ENCODE measurements around the gene TRAPPC4.
"Not testable (repeated sequence)": the region's sequence is repeated elsewhere in the genome, so short reads cannot be mapped to it uniquely, and the experiment has no call there.

TRAPPC4 gene, protein sequence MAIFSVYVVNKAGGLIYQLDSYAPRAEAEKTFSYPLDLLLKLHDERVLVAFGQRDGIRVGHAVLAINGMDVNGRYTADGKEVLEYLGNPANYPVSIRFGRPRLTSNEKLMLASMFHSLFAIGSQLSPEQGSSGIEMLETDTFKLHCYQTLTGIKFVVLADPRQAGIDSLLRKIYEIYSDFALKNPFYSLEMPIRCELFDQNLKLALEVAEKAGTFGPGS

GRCh38 chr11:119018074-119018938 lies at the start of gene TRAPPC4, which contains the start of gene RPS25:
Gene TRAPPC4, plus strand, starts transcription at chr11:119018766. Its CDS starts 30 bp downstream, at chr11:119018796.
Gene RPS25, minus strand, starts transcription at chr11:119018343. Its CDS starts 59 bp downstream, at chr11:119018284.
- peak; percentile 89 to 98 for DNase-seq

DNA sequence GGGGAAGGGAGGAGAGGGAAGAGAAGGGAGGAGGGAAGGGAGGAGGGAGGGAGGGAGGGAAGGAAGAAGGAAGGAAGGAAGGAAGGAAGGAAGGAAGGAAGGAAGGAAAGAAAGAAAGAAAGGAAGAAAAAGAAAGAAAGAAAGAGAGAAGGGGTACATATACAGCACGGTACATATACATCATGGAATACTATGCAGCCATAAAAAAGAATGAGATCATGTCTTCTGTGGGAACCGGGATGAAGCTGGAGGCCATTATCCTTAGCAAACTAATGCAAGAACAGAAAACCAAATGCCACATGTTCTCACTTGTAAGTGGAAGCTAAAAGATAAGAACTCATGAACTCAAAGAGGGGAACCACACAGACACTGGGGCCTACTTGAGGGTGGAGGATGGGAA lies 49.1 kb upstream of the TRAPPC4 start:
- not testable (repeated sequence) for DNase-seq

DNA sequence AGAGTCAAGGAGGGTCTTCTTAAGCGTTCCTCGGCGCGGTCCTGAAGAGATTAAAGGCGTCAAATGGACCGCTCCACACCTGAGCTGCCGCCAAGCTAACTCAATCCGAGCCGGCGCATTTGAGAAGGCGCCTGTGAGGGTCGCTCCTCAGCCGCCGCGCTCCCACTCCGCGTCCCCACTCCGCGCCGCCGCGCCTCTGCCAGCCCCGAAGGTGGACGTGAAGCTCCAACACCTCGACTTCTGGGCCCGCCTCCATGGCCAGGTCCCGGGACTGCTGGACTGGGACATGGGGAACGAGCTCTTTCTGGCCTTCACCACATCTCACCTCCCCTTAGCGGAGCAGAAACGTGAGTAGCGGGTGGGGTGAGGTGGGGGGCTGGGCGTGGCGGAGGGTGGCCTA lies 46.9 kb upstream of the TRAPPC4 start, which contains the start of gene FOXR1:
Gene FOXR1 (plus strand): TSS at position 116 of the 400 bp plus-strand sequence. CDS start 171 bp downstream, at position 287.
- DNase-seq = no peak

DNA sequence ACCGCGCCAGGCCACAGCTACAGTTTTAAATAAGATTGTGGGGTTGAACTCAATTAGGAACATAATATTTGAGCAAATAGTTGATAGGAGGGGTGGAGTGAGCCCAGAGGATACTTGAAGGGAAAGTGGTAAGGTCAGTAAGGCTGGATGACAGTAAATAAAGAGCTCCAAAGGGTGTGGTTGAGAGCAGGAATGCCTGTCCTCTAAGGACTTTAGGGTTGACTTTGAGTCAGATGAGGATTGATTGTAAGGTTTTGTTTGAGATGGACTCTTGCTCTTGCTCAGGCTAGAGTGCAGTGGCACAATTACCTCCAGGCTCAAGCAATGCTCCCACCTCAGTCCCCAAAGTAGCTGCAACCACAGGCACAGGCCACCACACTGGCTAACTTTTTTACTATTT lies 44.6 kb upstream of the TRAPPC4 start:
- DNase-seq = no peak

DNA sequence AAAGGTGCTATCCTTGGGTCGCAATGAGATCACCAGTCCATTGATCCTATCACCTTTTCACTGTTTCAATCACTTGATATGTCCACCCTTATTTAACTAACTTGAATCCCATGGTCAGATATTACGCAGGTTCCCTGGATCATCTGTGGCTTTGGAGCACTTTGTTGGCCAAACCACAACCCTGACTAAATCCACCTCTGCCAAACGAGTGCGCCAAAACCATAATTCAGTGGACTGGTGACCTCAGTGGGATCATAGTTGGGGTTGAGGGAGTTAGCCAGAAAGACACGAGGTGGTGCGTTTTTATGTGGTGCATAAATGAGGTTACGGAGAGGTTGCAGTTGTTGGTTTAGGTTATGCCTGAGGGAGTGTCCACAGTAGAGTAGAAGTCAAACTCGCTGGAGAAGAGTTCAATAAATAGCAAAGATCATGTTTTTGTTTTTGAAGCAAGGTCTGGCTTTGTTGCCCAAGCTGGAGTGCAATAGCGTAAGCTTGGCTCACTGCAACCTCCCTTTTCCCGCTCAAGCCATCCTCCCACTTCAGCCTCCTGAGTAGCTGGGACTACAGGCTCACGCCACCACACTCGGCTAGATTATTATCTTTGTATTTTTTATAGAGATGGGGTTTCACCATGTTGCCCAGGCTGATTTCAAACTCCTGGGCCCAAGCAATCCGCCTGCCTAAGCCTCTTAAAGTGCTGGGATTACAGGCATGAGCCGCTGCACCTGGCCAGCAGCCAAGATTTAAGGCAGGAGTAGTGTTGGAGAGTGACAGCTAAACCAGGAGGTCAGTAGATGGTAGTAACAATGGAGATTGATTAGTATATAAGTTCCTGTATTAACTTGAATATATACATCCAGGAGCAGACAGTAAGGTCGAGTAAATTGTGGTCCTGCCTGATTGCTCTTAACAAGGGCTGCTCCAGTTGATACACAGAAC lies 42.5 kb upstream of the TRAPPC4 start:
- no peak for DNase-seq

- DNase-seq = no peak
Measured at GRCh38 chr11:118979434-118979833, 39.1 kb upstream of the TRAPPC4 start.

DNA sequence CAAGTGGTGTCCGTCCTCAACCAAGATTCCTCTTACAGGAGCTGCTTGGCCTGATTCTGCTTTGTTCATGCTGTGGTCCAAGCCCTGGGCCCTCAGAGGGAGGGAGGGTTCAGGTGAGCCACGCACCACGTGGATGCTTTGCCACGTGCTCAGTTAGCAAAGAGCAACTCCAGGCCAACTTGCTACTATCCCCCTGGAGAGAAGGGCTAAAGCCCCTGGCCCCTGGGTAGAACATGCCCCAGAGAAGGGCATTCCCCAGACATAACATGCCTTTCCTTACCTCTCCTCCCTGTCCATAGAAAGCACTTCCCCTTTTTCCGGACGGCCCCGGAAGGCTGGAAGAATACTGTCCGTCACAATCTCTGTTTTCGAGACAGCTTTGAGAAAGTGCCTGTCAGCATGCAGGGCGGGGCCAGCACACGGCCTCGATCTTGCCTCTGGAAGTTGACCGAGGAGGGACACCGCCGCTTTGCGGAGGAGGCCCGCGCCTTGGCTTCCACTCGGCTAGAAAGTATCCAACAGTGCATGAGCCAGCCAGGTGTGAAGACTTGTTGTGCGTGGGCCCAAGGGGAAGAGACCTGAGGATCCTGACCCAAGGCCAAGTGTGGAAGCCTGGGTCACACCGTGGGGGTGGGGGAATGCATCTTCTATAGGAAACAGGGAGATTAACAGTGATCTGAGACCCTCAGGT lies 38.2 kb upstream of the TRAPPC4 start:
- no peak for DNase-seq

DNA sequence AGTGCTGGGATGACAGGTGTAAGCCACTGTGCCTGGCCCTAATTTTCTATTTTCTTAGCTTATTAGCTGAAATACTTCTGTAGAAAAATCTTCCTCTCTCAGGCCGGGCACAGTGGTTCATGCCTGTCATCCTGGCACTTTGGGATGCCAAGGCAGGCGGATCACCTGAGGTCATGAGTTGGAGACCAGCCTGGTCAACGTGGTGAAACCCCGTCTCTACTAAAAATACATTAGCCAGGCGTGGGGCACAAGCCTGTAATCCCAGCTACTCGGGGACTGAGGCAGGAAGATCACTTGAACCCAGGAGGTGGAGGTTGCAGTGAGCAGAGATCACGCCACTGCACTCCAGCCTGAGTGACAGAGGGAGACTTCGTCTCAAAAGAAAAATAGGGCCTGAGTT lies 34.2 kb upstream of the TRAPPC4 start:
- DNase-seq = not testable (repeated sequence)

DNA sequence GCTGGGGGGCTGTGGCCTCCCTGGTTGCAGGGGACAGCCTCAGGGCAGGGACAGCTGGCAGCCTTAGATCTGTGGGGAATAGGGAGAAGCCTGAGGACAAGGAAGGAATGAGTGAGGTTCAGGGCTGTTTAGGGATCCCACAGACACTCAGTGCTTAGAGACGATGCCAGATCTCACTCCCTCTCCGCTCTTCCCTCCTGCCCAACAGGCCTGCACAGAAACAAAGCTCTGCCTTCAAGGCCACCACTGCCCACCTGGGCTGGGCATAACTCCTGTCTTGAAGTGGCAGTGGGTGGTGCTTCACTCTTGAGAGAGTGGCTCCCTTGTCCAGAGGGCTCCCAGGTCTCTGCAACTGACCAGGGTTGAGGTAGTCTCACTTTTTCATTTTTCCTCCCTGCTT lies 33.7 kb upstream of the TRAPPC4 start:
- DNase-seq = no peak

- DNase-seq = no peak
Measured at GRCh38 chr11:118988280-118988679, 30.3 kb upstream of the TRAPPC4 start.

DNA sequence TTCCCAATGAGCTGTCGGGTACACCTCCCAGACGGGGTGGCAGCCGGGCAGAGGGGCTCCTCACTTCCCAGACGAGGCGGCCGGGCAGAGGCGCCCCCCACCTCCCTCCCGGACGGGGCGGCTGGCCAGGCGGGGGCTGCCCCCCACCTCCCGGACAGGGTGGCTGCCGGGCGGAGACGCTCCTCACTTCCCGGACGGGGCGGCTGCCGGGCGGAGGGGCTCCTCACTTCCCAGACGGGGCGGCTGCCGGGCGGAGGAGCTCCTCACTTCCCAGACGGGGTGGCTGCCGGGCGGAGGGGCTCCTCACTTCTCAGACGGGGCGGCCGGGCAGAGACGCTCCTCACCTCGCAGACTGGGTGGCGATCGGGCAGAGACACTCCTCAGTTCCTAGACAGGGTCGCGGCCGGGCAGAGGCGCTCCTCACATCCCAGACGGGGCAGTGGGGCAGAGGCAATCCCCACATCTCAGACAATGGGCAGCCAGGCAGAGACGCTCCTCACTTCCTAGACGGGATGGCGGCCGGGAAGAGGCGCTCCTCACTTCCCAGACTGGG lies 27.0 kb upstream of the TRAPPC4 start:
- DNase-seq = not testable (repeated sequence)

- no peak for DNase-seq
Measured at GRCh38 chr11:118996926-118997626, 21.5 kb upstream of the TRAPPC4 start.

DNA sequence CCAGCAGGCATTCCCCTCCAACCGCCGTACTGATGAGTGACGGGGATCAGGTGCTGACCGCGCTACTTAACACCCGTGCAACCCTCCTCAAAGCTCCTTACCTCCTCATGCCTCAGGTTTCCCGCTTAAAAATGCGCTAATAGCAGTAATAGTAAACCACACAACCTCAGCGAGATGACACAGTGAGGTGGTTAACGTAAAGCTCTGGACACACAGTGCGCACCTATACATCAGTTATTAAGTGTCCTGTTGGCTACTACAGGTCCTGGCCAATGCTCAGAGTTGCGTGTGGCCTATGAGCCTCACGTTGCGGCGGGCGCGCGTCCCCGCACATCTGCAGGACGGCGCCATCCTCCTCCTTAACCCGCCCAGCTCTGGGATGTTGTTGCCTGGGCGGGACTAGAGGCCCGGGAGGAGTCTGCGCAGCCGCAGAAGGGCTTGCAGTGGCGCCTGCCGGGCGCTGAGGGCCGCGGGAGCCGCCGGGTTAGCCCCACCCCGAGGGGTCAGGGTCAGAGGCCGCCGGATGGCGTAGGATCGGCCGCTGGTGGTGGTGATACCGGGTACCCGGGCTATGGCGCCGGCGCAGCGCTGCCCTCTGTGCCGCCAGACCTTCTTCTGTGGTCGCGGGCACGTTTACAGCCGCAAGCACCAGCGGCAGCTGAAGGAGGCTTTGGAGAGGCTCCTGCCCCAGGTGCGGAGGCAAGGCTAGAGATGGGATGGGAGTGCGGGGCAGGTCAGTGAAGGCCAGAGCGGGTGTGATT lies 20.8 kb upstream of the TRAPPC4 start, which contains the start of gene CENATAC:
Gene CENATAC (plus strand): TSS at position 512 of the 761 bp plus-strand sequence. CDS start 60 bp downstream, at position 572.
- DNase-seq = peak; percentile 80 to 92

DNA sequence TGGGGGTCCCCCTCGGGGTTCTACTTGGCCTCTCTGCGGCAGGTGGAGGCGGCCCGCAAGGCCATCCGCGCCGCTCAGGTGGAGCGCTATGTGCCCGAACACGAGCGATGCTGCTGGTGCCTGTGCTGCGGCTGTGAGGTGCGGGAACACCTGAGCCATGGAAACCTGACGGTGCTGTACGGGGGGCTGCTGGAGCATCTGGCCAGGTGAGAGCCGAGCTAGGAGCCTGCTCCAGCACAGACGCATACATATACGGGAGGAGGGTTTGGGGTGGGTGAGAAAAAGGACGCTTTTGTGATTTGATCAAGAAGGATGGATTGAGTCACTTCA lies 20.2 kb upstream of the TRAPPC4 start:
- DNase-seq = no peak

DNA sequence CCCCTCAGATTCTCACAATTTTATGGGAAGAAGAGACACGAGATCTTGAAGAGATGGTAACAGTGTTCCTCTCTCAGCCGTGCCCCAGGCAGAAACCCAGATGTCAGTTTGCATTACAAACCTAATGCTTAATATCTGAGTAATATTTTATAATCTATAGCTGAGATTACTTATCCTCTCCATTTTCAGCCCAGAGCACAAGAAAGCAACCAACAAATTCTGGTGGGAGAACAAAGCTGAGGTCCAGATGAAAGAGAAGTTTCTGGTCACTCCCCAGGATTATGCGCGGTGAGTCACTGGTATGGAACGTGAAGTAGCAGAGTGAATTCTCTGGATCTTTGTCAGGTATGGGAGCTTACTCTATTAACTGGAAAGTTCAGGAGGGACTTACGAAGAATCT lies 19.7 kb upstream of the TRAPPC4 start:
- DNase-seq = peak; percentile 46 to 75

DNA sequence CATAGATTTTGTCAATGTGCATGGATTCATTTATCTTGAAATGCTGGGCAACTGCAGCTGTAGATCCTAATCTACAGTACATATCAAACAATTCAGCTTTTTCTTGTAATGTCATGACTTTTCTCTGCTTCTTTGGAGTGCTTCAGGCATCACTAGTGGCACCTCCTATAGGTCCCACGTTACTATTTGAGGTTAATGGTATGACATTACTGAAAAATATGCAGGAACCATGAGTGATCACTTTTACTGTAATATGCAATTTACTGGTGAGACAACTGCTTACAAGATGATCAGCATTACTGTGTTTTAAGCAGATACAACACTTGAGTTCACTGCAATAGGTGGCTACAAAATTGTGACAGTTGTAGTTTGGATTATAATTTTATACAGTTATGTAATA lies 17.7 kb upstream of the TRAPPC4 start:
- no peak for DNase-seq

- no peak for DNase-seq
Measured at GRCh38 chr11:119006656-119007055, 11.9 kb upstream of the TRAPPC4 start.

GRCh38 chr11:119011476-119012053 lies 7.0 kb upstream of the TRAPPC4 start:
- no peak for DNase-seq

- DNase-seq = no peak
Measured at GRCh38 chr11:119012629-119013170, 5.9 kb upstream of the TRAPPC4 start.
